Activated T-cell treated with anti-CD3 and anti-CD28 coated beads, Interleukin-2, amount 50 U/mL, for 1 hour (primary cell): Measurements from ENCODE around the gene PIK3AP1.
A peak's percentile ranks its signal among the peaks of the same experiment; 100 is the strongest.
"Not testable (repeated sequence)": the region's sequence is repeated elsewhere in the genome, so short reads cannot be mapped to it uniquely, and the experiment has no call there.

Experiments
- DNase-seq: peaks from one replicate; pipeline ENCODE4 v3.0.0-alpha.2; 2020

Gene PIK3AP1

GRCh38 chr10:96721207-96721572, 876 bp upstream of the PIK3AP1 start:
- no peak for DNase-seq

- DNase-seq: peak; percentile 58
Measured at GRCh38 chr10:96719850-96720421, 378 bp downstream of the PIK3AP1 start.

GRCh38 chr10:96719200-96719599, 1.1 kb downstream of the PIK3AP1 start:
- no peak for DNase-seq

- DNase-seq: no peak
Measured at GRCh38 chr10:96718304-96718990, 1.9 kb downstream of the PIK3AP1 start.

GRCh38 chr10:96716390-96716789, 3.9 kb downstream of the PIK3AP1 start:
- DNase-seq: no peak

- no peak for DNase-seq
Measured at GRCh38 chr10:96714746-96715255, 5.5 kb downstream of the PIK3AP1 start.

- no peak for DNase-seq
Measured at GRCh38 chr10:96714031-96714590, 6.2 kb downstream of the PIK3AP1 start.

- DNase-seq: no peak
Measured at GRCh38 chr10:96712662-96713271, 7.5 kb downstream of the PIK3AP1 start.

- DNase-seq: no peak
Measured at GRCh38 chr10:96711048-96711728, 9.1 kb downstream of the PIK3AP1 start.

- no peak for DNase-seq
Measured at GRCh38 chr10:96709525-96709924, 10.8 kb downstream of the PIK3AP1 start.

GRCh38 chr10:96708996-96709395, 11.3 kb downstream of the PIK3AP1 start:
- no peak for DNase-seq

- no peak for DNase-seq
Measured at GRCh38 chr10:96708456-96708855, 11.9 kb downstream of the PIK3AP1 start.

- no peak for DNase-seq
Measured at GRCh38 chr10:96706331-96706853, 13.9 kb downstream of the PIK3AP1 start.

GRCh38 chr10:96705134-96705533, 15.2 kb downstream of the PIK3AP1 start:
- DNase-seq: no peak

- DNase-seq: no peak
Measured at GRCh38 chr10:96704563-96704962, 15.8 kb downstream of the PIK3AP1 start.

GRCh38 chr10:96703358-96703757, 17.0 kb downstream of the PIK3AP1 start:
- no peak for DNase-seq

GRCh38 chr10:96701265-96701664, 19.0 kb downstream of the PIK3AP1 start:
- no peak for DNase-seq

- no peak for DNase-seq
Measured at GRCh38 chr10:96700374-96701099, 19.8 kb downstream of the PIK3AP1 start.

GRCh38 chr10:96699613-96700012, 20.7 kb downstream of the PIK3AP1 start:
- DNase-seq: no peak

GRCh38 chr10:96698305-96698704, 22.0 kb downstream of the PIK3AP1 start:
- DNase-seq: not testable (repeated sequence)

GRCh38 chr10:96697438-96697837, 22.9 kb downstream of the PIK3AP1 start:
- no peak for DNase-seq

- DNase-seq: no peak
Measured at GRCh38 chr10:96696845-96697425, 23.4 kb downstream of the PIK3AP1 start.
